H1 (cell line): Measurements from ENCODE around the gene PYGL. TPM values are rescaled to one million over a fixed set of nuclear protein-coding genes. Genes with fewer than 3 reads are reported as not detected.

ENCODE experiments used
- polyA plus RNA-seq, 7 experiments: library from polyadenylated mRNA; depleted of rRNA in 3 of 7; stranded (reverse) in 5 of 7; unstranded in 2 of 7; fragments of >200 nt in 5 of 7; fragments of 200-250 nt in 2 of 7; gene quantifications; 1 replicate in 5 of 7; 2 replicates in 1 of 7; 4 replicates in 1 of 7; pipeline versions ENCODE4 v1.2.1 to v1.2.3, GENCODE V29; 2011 to 2013; ENCODE audit warnings: missing spikeins in 2 of 7, mixed read lengths in 2 of 7
- total RNA-seq: library from RNA; stranded (reverse); fragmentation: NEBNext Ultra II Directional; extraction: Animal tissue kit (Norgen Biotek cat#: 25700); gene quantifications from 2 replicates; pipeline ENCODE4 v1.2.1, GENCODE V29; 2021

Gene PYGL
- total and polyA plus RNA-seq, 2 of the 8 experiments (the other 6 are each of a cell fraction or from before 2014, with no cell fraction given), result 26.1 to 50.5 TPM

Other genes with a start within 250 kb of the PYGL start
- gene NIN, start 113.3 kb downstream of the PYGL start, total RNA-seq, result 21.3 and 21.9 TPM in 2 replicates
- gene NIN, start 113.3 kb downstream of the PYGL start, polyA plus RNA-seq (2011; rRNA removed), result 3.2 and 4.8 TPM in 2 replicates
- gene ABHD12B, start 72.4 kb downstream of the PYGL start, total RNA-seq, result 102 and 110 TPM in 2 replicates
- gene ABHD12B, start 72.4 kb downstream of the PYGL start, polyA plus RNA-seq (2011; rRNA removed), result 3.9 and 4.0 TPM in 2 replicates
- gene TRIM9, start 150.6 kb upstream of the PYGL start, total RNA-seq, result 3.8 and 5.4 TPM in 2 replicates
- 2.4 and 2.7 TPM in 2 replicates for gene TRIM9, start 150.6 kb upstream of the PYGL start, polyA plus RNA-seq (2011; rRNA removed)